Neural cell (in vitro differentiated cells): ENCODE data around the gene GTF2F2. TPM values are rescaled to one million over a fixed set of nuclear protein-coding genes. Genes with fewer than 3 reads are reported as not detected.

ENCODE experiments used
- H2AFZ ChIP-seq: fragments of 200-600, 300-800 bp; sonication (generic), shearing (Covaris generic); 2 replicates; pipeline ENCODE4 v1.6.0; 2014; ENCODE audit warnings: low read depth, mild to moderate bottlenecking, antibody characterized with exemption, low read length, moderate library complexity
- H3F3A ChIP-seq: fragments of 200-600 bp; shearing (Covaris generic); 2 replicates; pipeline ENCODE4 v1.6.1; 2016; ENCODE audit warnings: mild to moderate bottlenecking, moderate library complexity, mixed read lengths, antibody characterized with exemption, low read length; ENCODE audit not compliant: insufficient read depth, poor library complexity, severe bottlenecking
- H3K27ac ChIP-seq: fragments of 200-600, 300-800 bp; sonication (generic), shearing (Covaris generic); 2 replicates; pipeline ENCODE4 v1.5.1; 2014; ENCODE audit warnings: mild to moderate bottlenecking, low read length, moderate library complexity
- H3K27me3 ChIP-seq: fragments of 300-800, 200-600 bp; sonication (generic), shearing (Covaris generic); 2 replicates; pipeline ENCODE4 v1.6.0; 2014; ENCODE audit warnings: mild to moderate bottlenecking, low read depth, low read length, moderate library complexity; ENCODE audit not compliant: insufficient read depth
- H3K36me3 ChIP-seq: fragments of 300-800, 200-600 bp; sonication (generic), shearing (Covaris generic); 2 replicates; pipeline ENCODE4 v1.5.1; 2014; ENCODE audit warnings: mild to moderate bottlenecking, antibody characterized with exemption, low read length, moderate library complexity; ENCODE audit not compliant: insufficient read depth
- H3K4me2 ChIP-seq: fragments of 300-800, 200-600 bp; sonication (generic), shearing (Covaris generic); 2 replicates; pipeline ENCODE4 v1.6.0; 2014; ENCODE audit warnings: mild to moderate bottlenecking, low read length
- H3K4me3 ChIP-seq: fragments of 300-800, 200-600 bp; sonication (generic), shearing (Covaris generic); 2 replicates; pipeline ENCODE4 v1.5.1; 2014; ENCODE audit warnings: mild to moderate bottlenecking, low read length, moderate library complexity
- H3K79me2 ChIP-seq: fragments of 200-600 bp; shearing (Covaris generic); replicated peaks from 2 replicates; pipeline ENCODE4 v1.6.0; 2014; ENCODE audit warnings: mild to moderate bottlenecking, low read length, moderate library complexity; ENCODE audit not compliant: insufficient read depth
- H3K9ac ChIP-seq: fragments of 300-800, 200-600 bp; sonication (generic), shearing (Covaris generic); 2 replicates; pipeline ENCODE4 v1.6.1; 2016; ENCODE audit warnings: mild to moderate bottlenecking, low read length, mixed read lengths
- H3K9me2 ChIP-seq: fragments of 200-600 bp; shearing (Covaris generic); 2 replicates; pipeline ENCODE4 v1.6.1; 2016; ENCODE audit warnings: mild to moderate bottlenecking, low read length, mixed read lengths; ENCODE audit not compliant: insufficient read depth
- H3K9me3 ChIP-seq: fragments of 200-600, 300-800 bp; sonication (generic), shearing (Covaris generic); 2 replicates; pipeline ENCODE4 v1.6.1; 2016; ENCODE audit warnings: mild to moderate bottlenecking, mixed run types, low read length, moderate library complexity, mixed read lengths
- H4K20me1 ChIP-seq: fragments of 200-600 bp; shearing (Covaris generic); 2 replicates; pipeline ENCODE4 v1.6.1; 2016; ENCODE audit warnings: mild to moderate bottlenecking, mixed run types; ENCODE audit not compliant: insufficient read depth
- EP300 ChIP-seq: fragments of 450-650 bp; conservative IDR thresholded peaks from 2 replicates; pipeline ENCODE4 v1.6.1; 2014; ENCODE audit warnings: antibody characterized with exemption, mild to moderate bottlenecking, moderate library complexity; ENCODE audit not compliant: poor library complexity, severe bottlenecking
- EZH2 ChIP-seq: fragments of 200-600, 300-800 bp; shearing (Covaris generic), sonication (generic); IDR thresholded peaks from 2 replicates; pipeline ENCODE4 v1.6.1; 2014; ENCODE audit warnings: antibody characterized with exemption, low read length, borderline replicate concordance, mild to moderate bottlenecking; ENCODE audit not compliant: insufficient read depth, poor library complexity, severe bottlenecking
- MXI1 ChIP-seq: fragments of 450-650 bp; conservative IDR thresholded peaks from 2 replicates; pipeline ENCODE4 v1.6.1; 2014; ENCODE audit warnings: antibody characterized with exemption, mild to moderate bottlenecking; ENCODE audit not compliant: poor library complexity, severe bottlenecking
- POLR2AphosphoS5 ChIP-seq: IDR thresholded peaks from 2 replicates; pipeline ENCODE4 v1.6.1; 2012
- RAD21 ChIP-seq: fragments of 450-650 bp; conservative IDR thresholded peaks from 2 replicates; pipeline ENCODE4 v1.6.1; 2014; ENCODE audit warnings: antibody characterized with exemption, mild to moderate bottlenecking, moderate library complexity
- SMC3 ChIP-seq: fragments of 450-650 bp; conservative IDR thresholded peaks from 2 replicates; pipeline ENCODE4 v1.6.1; 2014; ENCODE audit warnings: antibody characterized with exemption, mild to moderate bottlenecking, moderate library complexity; ENCODE audit not compliant: poor library complexity
- TAF1 ChIP-seq: IDR thresholded peaks from 2 replicates; pipeline ENCODE4 v1.6.1; 2012; ENCODE audit warnings: low read depth
- polyA plus RNA-seq: library from polyadenylated mRNA; depleted of rRNA; stranded (reverse); fragments of >200 nt; gene quantifications from 2 replicates; pipeline ENCODE4 v1.2.3, GENCODE V29; 2014
- TF ChIP-seq, protein P1 (sequence below): IDR thresholded peaks from 2 replicates; pipeline ENCODE4 v1.6.1; 2012; ENCODE audit warnings: borderline replicate concordance
- TF ChIP-seq, protein P2 (sequence below): fragments of 450-650 bp; IDR thresholded peaks from 2 replicates; pipeline ENCODE4 v1.5.1; 2014; ENCODE audit warnings: antibody characterized with exemption, mild to moderate bottlenecking, moderate library complexity; ENCODE audit not compliant: poor library complexity, severe bottlenecking

GTF2F2 gene
- polyA plus RNA-seq, 1 donor from 2014 or later: 29.6 TPM

DNA sequence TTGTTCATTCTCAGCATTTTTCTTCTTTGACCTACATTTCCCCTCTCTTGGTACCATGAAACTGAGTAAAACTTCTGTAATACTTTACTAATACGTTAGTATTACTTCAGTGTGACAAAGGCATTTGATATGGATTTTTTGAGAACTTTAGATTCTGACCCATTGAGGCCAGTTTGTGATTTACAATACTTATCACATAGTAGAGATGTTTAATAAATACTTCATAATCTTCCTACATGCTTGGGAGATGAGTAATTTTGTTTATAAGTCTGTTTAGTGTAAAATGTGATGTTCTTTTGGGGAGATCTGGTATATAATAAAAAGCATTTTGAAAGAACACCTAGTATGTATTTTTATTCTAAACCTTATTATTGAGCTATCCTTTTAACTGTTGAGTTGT is 29.7 kb downstream of the GTF2F2 start:
- Histone ChIP-seq H3F3A (no peaks in the 10 kb centered on the region), H4K20me1 (no peaks in the 10 kb centered on the region), H3K9me3 (no peaks in the 10 kb centered on the region), H3K9me2 (no peaks in the 10 kb centered on the region), H3K9ac (no peak overlapping the region), H3K4me3 (no peak overlapping the region), H3K36me3 (no peaks in the 10 kb centered on the region), H3K27me3 (no peaks in the 10 kb centered on the region), H3K4me2 (no peak overlapping the region), H3K27ac (no peak overlapping the region), H3K79me2 (peaks cover 2% of the 10 kb centered on the region), H2AFZ (no peak overlapping the region)
- no peak for TF ChIP-seq EZH2
- no peak for TF ChIP-seq TAF1
- no peak for TF ChIP-seq SMC3
- TF ChIP-seq MXI1: no peak
- TF ChIP-seq, protein P1, sequence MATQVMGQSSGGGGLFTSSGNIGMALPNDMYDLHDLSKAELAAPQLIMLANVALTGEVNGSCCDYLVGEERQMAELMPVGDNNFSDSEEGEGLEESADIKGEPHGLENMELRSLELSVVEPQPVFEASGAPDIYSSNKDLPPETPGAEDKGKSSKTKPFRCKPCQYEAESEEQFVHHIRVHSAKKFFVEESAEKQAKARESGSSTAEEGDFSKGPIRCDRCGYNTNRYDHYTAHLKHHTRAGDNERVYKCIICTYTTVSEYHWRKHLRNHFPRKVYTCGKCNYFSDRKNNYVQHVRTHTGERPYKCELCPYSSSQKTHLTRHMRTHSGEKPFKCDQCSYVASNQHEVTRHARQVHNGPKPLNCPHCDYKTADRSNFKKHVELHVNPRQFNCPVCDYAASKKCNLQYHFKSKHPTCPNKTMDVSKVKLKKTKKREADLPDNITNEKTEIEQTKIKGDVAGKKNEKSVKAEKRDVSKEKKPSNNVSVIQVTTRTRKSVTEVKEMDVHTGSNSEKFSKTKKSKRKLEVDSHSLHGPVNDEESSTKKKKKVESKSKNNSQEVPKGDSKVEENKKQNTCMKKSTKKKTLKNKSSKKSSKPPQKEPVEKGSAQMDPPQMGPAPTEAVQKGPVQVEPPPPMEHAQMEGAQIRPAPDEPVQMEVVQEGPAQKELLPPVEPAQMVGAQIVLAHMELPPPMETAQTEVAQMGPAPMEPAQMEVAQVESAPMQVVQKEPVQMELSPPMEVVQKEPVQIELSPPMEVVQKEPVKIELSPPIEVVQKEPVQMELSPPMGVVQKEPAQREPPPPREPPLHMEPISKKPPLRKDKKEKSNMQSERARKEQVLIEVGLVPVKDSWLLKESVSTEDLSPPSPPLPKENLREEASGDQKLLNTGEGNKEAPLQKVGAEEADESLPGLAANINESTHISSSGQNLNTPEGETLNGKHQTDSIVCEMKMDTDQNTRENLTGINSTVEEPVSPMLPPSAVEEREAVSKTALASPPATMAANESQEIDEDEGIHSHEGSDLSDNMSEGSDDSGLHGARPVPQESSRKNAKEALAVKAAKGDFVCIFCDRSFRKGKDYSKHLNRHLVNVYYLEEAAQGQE: no peak
- TF ChIP-seq POLR2AphosphoS5: no peak
- TF ChIP-seq, protein P2, sequence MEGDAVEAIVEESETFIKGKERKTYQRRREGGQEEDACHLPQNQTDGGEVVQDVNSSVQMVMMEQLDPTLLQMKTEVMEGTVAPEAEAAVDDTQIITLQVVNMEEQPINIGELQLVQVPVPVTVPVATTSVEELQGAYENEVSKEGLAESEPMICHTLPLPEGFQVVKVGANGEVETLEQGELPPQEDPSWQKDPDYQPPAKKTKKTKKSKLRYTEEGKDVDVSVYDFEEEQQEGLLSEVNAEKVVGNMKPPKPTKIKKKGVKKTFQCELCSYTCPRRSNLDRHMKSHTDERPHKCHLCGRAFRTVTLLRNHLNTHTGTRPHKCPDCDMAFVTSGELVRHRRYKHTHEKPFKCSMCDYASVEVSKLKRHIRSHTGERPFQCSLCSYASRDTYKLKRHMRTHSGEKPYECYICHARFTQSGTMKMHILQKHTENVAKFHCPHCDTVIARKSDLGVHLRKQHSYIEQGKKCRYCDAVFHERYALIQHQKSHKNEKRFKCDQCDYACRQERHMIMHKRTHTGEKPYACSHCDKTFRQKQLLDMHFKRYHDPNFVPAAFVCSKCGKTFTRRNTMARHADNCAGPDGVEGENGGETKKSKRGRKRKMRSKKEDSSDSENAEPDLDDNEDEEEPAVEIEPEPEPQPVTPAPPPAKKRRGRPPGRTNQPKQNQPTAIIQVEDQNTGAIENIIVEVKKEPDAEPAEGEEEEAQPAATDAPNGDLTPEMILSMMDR: no peak
- TF ChIP-seq EP300: no peak
- no peak for TF ChIP-seq RAD21

DNA sequence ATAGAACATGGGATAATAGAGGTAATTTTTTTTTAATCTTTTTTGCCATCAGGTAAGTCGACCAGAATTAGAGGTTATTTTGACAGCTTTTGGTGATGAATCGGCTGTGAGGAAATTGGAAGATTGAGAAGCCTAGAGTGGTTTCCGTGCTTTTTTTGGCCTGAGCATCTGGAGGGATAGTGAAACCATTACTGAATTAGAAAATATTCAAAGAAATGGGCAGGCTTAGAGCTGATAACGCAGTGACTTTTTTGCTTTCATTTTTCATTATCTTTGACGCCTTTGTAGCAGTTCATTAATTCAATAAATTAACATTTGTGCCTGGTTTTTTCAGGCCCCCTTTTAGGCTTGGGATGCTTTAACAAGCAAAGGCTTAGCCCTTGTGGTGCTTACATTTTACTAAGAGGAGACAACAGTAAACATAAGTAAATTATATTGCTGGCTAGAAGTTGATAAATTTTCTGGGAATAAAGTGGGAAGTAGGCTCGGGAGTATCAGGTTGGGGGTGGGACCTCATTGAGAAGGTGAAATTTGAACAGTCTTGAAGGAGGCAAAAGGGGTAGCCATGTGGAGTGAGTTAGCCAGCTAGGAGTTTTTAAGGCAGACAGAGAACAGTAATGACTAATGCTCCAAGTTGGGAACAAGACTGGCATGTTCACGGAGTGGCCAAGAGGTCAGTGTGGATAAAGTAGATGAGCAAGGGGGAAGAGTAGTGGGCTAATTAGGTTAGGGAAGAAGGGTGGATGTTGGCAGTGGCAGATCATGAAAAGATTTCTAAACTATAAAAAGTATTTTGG is 36.5 kb downstream of the GTF2F2 start:
- H3K36me3 ChIP-seq: no peaks in the 10 kb centered on the region
- H2AFZ ChIP-seq: no peak overlapping the region
- H3F3A ChIP-seq: no peaks in the 10 kb centered on the region
- no peak overlapping the region for H3K4me2 ChIP-seq
- no peaks in the 10 kb centered on the region for H3K27me3 ChIP-seq
- H3K9me3 ChIP-seq: no peaks in the 10 kb centered on the region
- no peak overlapping the region for H3K27ac ChIP-seq
- no peaks in the 10 kb centered on the region for H3K79me2 ChIP-seq
- no peaks in the 10 kb centered on the region for H4K20me1 ChIP-seq
- no peak for TF ChIP-seq TAF1
- TF ChIP-seq, protein P2: no peak
- TF ChIP-seq, protein P1: no peak
- TF ChIP-seq RAD21: no peak
- TF ChIP-seq EP300: no peak
- no peak for TF ChIP-seq SMC3
- no peak for TF ChIP-seq EZH2
- no peak for TF ChIP-seq MXI1
- TF ChIP-seq POLR2AphosphoS5: no peak
- H3K4me3 ChIP-seq: no peak overlapping the region
- H3K9me2 ChIP-seq: no peaks in the 10 kb centered on the region
- H3K9ac ChIP-seq: no peak overlapping the region
